H9 (cell line): ENCODE results near the gene OPTC. TPM values are rescaled to one million over a fixed set of nuclear protein-coding genes. Genes with fewer than 3 reads are reported as not detected.

Source experiments
- DNase-seq: peaks from one replicate; pipeline ENCODE4 v3.0.0-alpha.2; 2017
- H2AFZ ChIP-seq: one replicate; pipeline ENCODE4 v1.6.1; 2013; ENCODE audit warnings: mild to moderate bottlenecking, low read length, control low read depth, moderate library complexity
- H2AK5ac ChIP-seq: 2 replicates; pipeline ENCODE4 v1.6.1; 2013; ENCODE audit warnings: low read length, control low read depth, mixed read lengths; ENCODE audit not compliant: insufficient read length
- H2BK120ac ChIP-seq: one replicate; pipeline ENCODE4 v1.6.1; 2013; ENCODE audit warnings: low read depth, mild to moderate bottlenecking, low read length, control low read depth, inconsistent platforms; ENCODE audit not compliant: poor library complexity, severe bottlenecking
- H2BK12ac ChIP-seq: 2 replicates; pipeline ENCODE4 v1.6.1; 2013; ENCODE audit warnings: low read length, control low read depth, mixed read lengths, low read depth; ENCODE audit not compliant: insufficient read length
- H2BK15ac ChIP-seq: 2 replicates; pipeline ENCODE4 v1.6.1; 2013; ENCODE audit warnings: low read depth, low read length, control low read depth
- H2BK20ac ChIP-seq: one replicate; pipeline ENCODE4 v1.6.1; 2013; ENCODE audit warnings: low read depth, mild to moderate bottlenecking, low read length, control low read depth, inconsistent platforms; ENCODE audit not compliant: poor library complexity, severe bottlenecking
- H2BK5ac ChIP-seq: 2 replicates; pipeline ENCODE4 v1.6.1; 2013; ENCODE audit warnings: low read length, control low read depth, mixed read lengths; ENCODE audit not compliant: insufficient read length
- H3K14ac ChIP-seq: 2 replicates; pipeline ENCODE4 v1.6.1; 2013; ENCODE audit warnings: low read length, control low read depth; ENCODE audit not compliant: insufficient read depth
- H3K18ac ChIP-seq: 2 replicates; pipeline ENCODE4 v1.6.1; 2013; ENCODE audit warnings: low read depth, mild to moderate bottlenecking, mixed read lengths, low read length, control low read depth; ENCODE audit not compliant: insufficient read length
- H3K23ac ChIP-seq: 2 replicates; pipeline ENCODE4 v1.6.1; 2013; ENCODE audit warnings: low read length, control low read depth, mixed read lengths, low read depth; ENCODE audit not compliant: insufficient read length
- H3K23me2 ChIP-seq: 2 replicates; pipeline ENCODE4 v1.6.1; 2013; ENCODE audit warnings: low read depth, mild to moderate bottlenecking, mixed read lengths, low read length, control low read depth; ENCODE audit not compliant: insufficient read length, poor library complexity, severe bottlenecking
- H3K27ac ChIP-seq: 2 replicates; pipeline ENCODE4 v1.5.1; 2013; ENCODE audit warnings: low read length, control low read depth, mixed read lengths, low read depth; ENCODE audit not compliant: insufficient read length
- H3K27me3 ChIP-seq: 2 replicates; pipeline ENCODE4 v1.6.1; 2013; ENCODE audit warnings: low read length, control low read depth, inconsistent platforms; ENCODE audit not compliant: insufficient read depth
- H3K4ac ChIP-seq: 2 replicates; pipeline ENCODE4 v1.6.1; 2013; ENCODE audit warnings: low read depth, mild to moderate bottlenecking, control low read depth, inconsistent platforms, low read length, moderate library complexity
- H3K4me1 ChIP-seq: 2 replicates; pipeline ENCODE4 v1.6.1; 2013; ENCODE audit warnings: low read length, control low read depth, inconsistent platforms; ENCODE audit not compliant: insufficient read depth
- H3K4me2 ChIP-seq: 2 replicates; pipeline ENCODE4 v1.6.1; 2013; ENCODE audit warnings: low read length, control low read depth, mixed read lengths; ENCODE audit not compliant: insufficient read length, insufficient read depth
- H3K56ac ChIP-seq: 2 replicates; pipeline ENCODE4 v1.6.1; 2013; ENCODE audit warnings: low read depth, mild to moderate bottlenecking, mixed read lengths, low read length, control low read depth; ENCODE audit not compliant: insufficient read length
- H3K79me1 ChIP-seq: 2 replicates; pipeline ENCODE4 v1.6.1; 2013; ENCODE audit warnings: low read depth, mild to moderate bottlenecking, moderate library complexity, low read length, control low read depth, inconsistent platforms; ENCODE audit not compliant: insufficient read depth, poor library complexity, severe bottlenecking
- H3K79me2 ChIP-seq: 2 replicates; pipeline ENCODE4 v1.6.1; 2013; ENCODE audit warnings: low read length, control low read depth, inconsistent platforms; ENCODE audit not compliant: insufficient read depth
- H3K9ac ChIP-seq: 2 replicates; pipeline ENCODE4 v1.6.1; 2013; ENCODE audit warnings: low read length, control low read depth, mixed read lengths; ENCODE audit not compliant: insufficient read length; ENCODE audit errors: extremely low read depth
- H3K9me3 ChIP-seq: one replicate; pipeline ENCODE4 v1.6.1; 2013; ENCODE audit warnings: low read depth, low read length, inconsistent platforms; ENCODE audit not compliant: control insufficient read depth
- H3T11ph ChIP-seq: one replicate; pipeline ENCODE4 v1.6.1; 2013; ENCODE audit warnings: mild to moderate bottlenecking, low read length, control low read depth, inconsistent platforms
- H4K20me1 ChIP-seq: one replicate; pipeline ENCODE4 v1.6.1; 2013; ENCODE audit not compliant: control insufficient read depth, insufficient read length, insufficient read depth
- H4K5ac ChIP-seq: 2 replicates; pipeline ENCODE4 v1.6.1; 2013; ENCODE audit warnings: low read depth, mild to moderate bottlenecking, mixed read lengths, low read length, control low read depth; ENCODE audit not compliant: insufficient read length
- H4K8ac ChIP-seq: replicated peaks from 2 replicates; pipeline ENCODE4 v1.6.1; 2013; ENCODE audit warnings: low read length, control low read depth, mixed read lengths, low read depth; ENCODE audit not compliant: insufficient read length
- H4K91ac ChIP-seq: 2 replicates; pipeline ENCODE4 v1.6.1; 2013; ENCODE audit warnings: low read depth, mild to moderate bottlenecking, moderate library complexity, mixed read lengths, low read length, control low read depth; ENCODE audit not compliant: insufficient read length
- H3K27ac Mint-ChIP-seq, 3 experiments: 2 replicates in 2 of 3; 3 replicates in 1 of 3; pipeline ENCODE4 v1.8.0; 2020 to 2021; ENCODE audit warnings: mixed read lengths in 3 of 3, mild to moderate bottlenecking in 1 of 3, moderate library complexity in 1 of 3
- H3K27me3 Mint-ChIP-seq: 2 replicates; pipeline ENCODE4 v1.8.0; 2021; ENCODE audit warnings: low read depth, mild to moderate bottlenecking, moderate library complexity, mixed read lengths
- H3K36me3 Mint-ChIP-seq, 3 experiments: 2 replicates in 2 of 3; 3 replicates in 1 of 3; pipeline ENCODE4 v1.8.0; 2020 to 2021; ENCODE audit warnings: low read depth in 3 of 3, mixed read lengths in 3 of 3; ENCODE audit not compliant: insufficient read depth in 1 of 3
- H3K4me1 Mint-ChIP-seq, 2 experiments: 2 replicates each; pipeline ENCODE4 v1.8.0; 2020; ENCODE audit warnings: mixed read lengths in 2 of 2
- H3K4me3 Mint-ChIP-seq, 2 experiments: 2 replicates in 1 of 2; 3 replicates in 1 of 2; pipeline ENCODE4 v1.8.0; 2020 to 2021; ENCODE audit warnings: mild to moderate bottlenecking in 2 of 2, mixed read lengths in 2 of 2, moderate library complexity in 1 of 2
- H3K9me3 Mint-ChIP-seq, 2 experiments: 2 replicates in 1 of 2; 3 replicates in 1 of 2; pipeline ENCODE4 v1.8.0; 2020; ENCODE audit warnings: mild to moderate bottlenecking in 2 of 2, mixed read lengths in 2 of 2, moderate library complexity in 1 of 2
- CTCF ChIP-seq: fragments of 200-600 bp; sonication (generic); conservative IDR thresholded peaks from 3 replicates; pipeline ENCODE4 v1.8.0; 2021; ENCODE audit warnings: antibody characterized with exemption, mild to moderate bottlenecking
- WGBS: extraction: QIAGEN DNeasy Blood & Tissue Kit; methylation state at CpG from one replicate; pipeline ENCODE4 v1.1.7; 2013; ENCODE audit warnings: missing lambda C conversion rate, low lambda C conversion rate, mixed read lengths; ENCODE audit not compliant: insufficient read length; ENCODE audit errors: extremely low coverage; 5-methylcytosine and 5-hydroxymethylcytosine counted together
- total RNA-seq: library from RNA; stranded (reverse); gene quantifications from 2 replicates; pipeline ENCODE4 v1.2.1, GENCODE V29; 2021

Gene OPTC
- total RNA-seq, 1 experiment from 2014 or later: 1.1 TPM

- Histone ChIP-seq H3K4me1 (peaks cover 2% of the 10 kb centered on the region), H4K5ac (no peak overlapping the region), H2BK12ac (no peak overlapping the region), H3K9me3 (no peaks in the 10 kb centered on the region), H3K27me3 (no peaks in the 10 kb centered on the region), H3K27ac (no peak overlapping the region), H3T11ph (no peak overlapping the region), H4K8ac (no peak overlapping the region), H4K20me1 (no peaks in the 10 kb centered on the region), H3K4ac (no peak overlapping the region), H3K56ac (no peak overlapping the region), H2AFZ (no peak overlapping the region), H2BK15ac (no peak overlapping the region), H3K4me2 (no peak overlapping the region), H3K79me1 (no peaks in the 10 kb centered on the region), H3K18ac (no peak overlapping the region), H4K91ac (no peak overlapping the region), H3K9ac (no peak overlapping the region), H2AK5ac (no peak overlapping the region), H3K23ac (no peak overlapping the region), H3K23me2 (no peaks in the 10 kb centered on the region), H3K79me2 (no peaks in the 10 kb centered on the region), H2BK20ac (no peak overlapping the region), H3K14ac (no peak overlapping the region), H2BK120ac (no peak overlapping the region), H2BK5ac (no peak overlapping the region)
- no CpG with 5 or more reads among the region's 3 CpGs for WGBS
- peaks cover 9 to 13% of the 10 kb centered on the region in 2 experiments for H3K4me1 Mint-ChIP-seq
- no peak for DNase-seq
- H3K27me3 Mint-ChIP-seq: no peaks in the 10 kb centered on the region
- no peaks in the 10 kb centered on the region for H3K36me3 Mint-ChIP-seq
- H3K27ac Mint-ChIP-seq: no peak overlapping the region
- TF ChIP-seq CTCF: no peak
- H3K9me3 Mint-ChIP-seq: no peaks in the 10 kb centered on the region
- H3K4me3 Mint-ChIP-seq: no peak overlapping the region
Measured at GRCh38 chr1:203536980-203537455, 43.1 kb downstream of the OPTC start.
